ENCODE measurements around the gene UBXN10.
"Not testable (repeated sequence)": the region's sequence is repeated elsewhere in the genome, so short reads cannot be mapped to it uniquely, and the experiment has no call there.

Gene UBXN10

GRCh38 chr1:20219053-20219452 is 33.2 kb downstream of the UBXN10 start:
- not testable (repeated sequence) for H3K9me3 ChIP-seq (ENCODE audit: control insufficient read depth, insufficient read depth, low read length); H3K4me1 ChIP-seq (ENCODE audit: insufficient read depth, low read length); H3K36me3 ChIP-seq (ENCODE audit: insufficient read depth, low read length); H3K9ac ChIP-seq (ENCODE audit: low read depth, low read length)

GRCh38 chr1:20220036-20220435 is 34.1 kb downstream of the UBXN10 start:
- H3K9me3 ChIP-seq (ENCODE audit: control insufficient read depth, insufficient read depth, low read length) = peaks cover 6% of the 10 kb centered on the region; the same call in 1 of the 2 replicates
- H3K9ac ChIP-seq (ENCODE audit: low read depth, low read length) = no peak overlapping the region
- peaks cover 6% of the 10 kb centered on the region; the same call in 1 of the 2 replicates for H3K4me1 ChIP-seq (ENCODE audit: insufficient read depth, low read length)
- H3K36me3 ChIP-seq (ENCODE audit: insufficient read depth, low read length) = no peaks in the 10 kb centered on the region

GRCh38 chr1:20223106-20223505 is 37.2 kb downstream of the UBXN10 start:
- H3K9ac ChIP-seq (ENCODE audit: low read depth, low read length) = no peak overlapping the region
- H3K4me1 ChIP-seq (ENCODE audit: insufficient read depth, low read length) = peaks cover 6% of the 10 kb centered on the region; the same call in 1 of the 2 replicates
- H3K9me3 ChIP-seq (ENCODE audit: control insufficient read depth, insufficient read depth, low read length) = no peaks in the 10 kb centered on the region
- no peaks in the 10 kb centered on the region for H3K36me3 ChIP-seq (ENCODE audit: insufficient read depth, low read length)

DNA sequence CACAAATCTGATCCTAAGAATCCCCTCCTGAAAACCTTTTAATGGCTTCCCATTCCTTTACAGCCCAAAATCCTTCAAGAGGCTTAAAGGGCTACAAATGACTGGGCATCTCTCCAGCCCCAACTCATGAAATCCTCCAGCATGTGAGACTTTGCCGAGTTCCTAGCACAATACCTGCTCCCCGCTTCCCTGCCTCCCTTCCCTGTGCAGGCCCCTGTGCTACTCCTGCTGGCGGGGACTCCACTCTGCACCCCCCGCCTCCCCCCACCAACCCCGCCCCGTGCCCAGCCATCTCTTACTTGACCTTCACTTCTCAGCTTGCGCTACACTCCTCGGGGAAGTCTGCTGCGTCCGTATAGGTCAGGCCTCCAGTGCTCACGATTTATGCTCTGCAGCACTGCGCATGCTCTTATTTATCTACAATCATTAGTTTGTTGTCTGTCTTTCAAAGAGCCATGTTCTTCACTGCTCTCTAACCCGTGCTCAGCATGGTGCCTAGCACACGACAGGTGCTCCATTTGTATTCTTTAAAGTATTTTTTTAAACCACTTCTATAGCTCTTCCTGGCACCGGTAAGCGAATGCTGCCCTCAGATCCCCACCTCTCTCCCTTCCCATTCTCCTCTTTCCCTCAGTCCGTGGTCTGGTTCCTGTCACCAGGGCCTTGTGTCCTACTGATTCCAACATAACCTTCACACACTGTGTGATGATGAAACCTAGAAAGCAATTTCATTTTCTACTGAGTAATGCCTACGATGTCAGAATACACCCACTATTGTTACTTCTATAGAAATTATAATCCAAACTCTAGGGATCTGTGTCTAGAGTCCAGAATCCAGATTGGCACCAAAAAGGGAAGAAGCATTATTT is 37.9 kb downstream of the UBXN10 start:
- Histone ChIP-seq H3K9ac (ENCODE audit: low read depth, low read length) (no peak overlapping the region), H3K4me1 (ENCODE audit: insufficient read depth, low read length) (peaks cover 6% of the 10 kb centered on the region; the same call in 1 of the 2 replicates), H3K9me3 (ENCODE audit: control insufficient read depth, insufficient read depth, low read length) (no peaks in the 10 kb centered on the region), H3K36me3 (ENCODE audit: insufficient read depth, low read length) (no peaks in the 10 kb centered on the region)

- Histone ChIP-seq H3K4me1 (ENCODE audit: insufficient read depth, low read length) (peaks cover 6% of the 10 kb centered on the region; the same call in 1 of the 2 replicates), H3K9me3 (ENCODE audit: control insufficient read depth, insufficient read depth, low read length) (no peaks in the 10 kb centered on the region), H3K36me3 (ENCODE audit: insufficient read depth, low read length) (no peaks in the 10 kb centered on the region), H3K9ac (ENCODE audit: low read depth, low read length) (no peak overlapping the region)
Measured at GRCh38 chr1:20224546-20224945, 38.6 kb downstream of the UBXN10 start.

GRCh38 chr1:20227704-20228103 is 41.8 kb downstream of the UBXN10 start:
- H3K9me3 ChIP-seq (ENCODE audit: control insufficient read depth, insufficient read depth, low read length) = no peaks in the 10 kb centered on the region
- no peaks in the 10 kb centered on the region for H3K36me3 ChIP-seq (ENCODE audit: insufficient read depth, low read length)
- peaks cover 6% of the 10 kb centered on the region; the same call in 1 of the 2 replicates for H3K4me1 ChIP-seq (ENCODE audit: insufficient read depth, low read length)
- H3K9ac ChIP-seq (ENCODE audit: low read depth, low read length) = no peak overlapping the region

GRCh38 chr1:20228314-20228825 is 42.5 kb downstream of the UBXN10 start:
- H3K4me1 ChIP-seq (ENCODE audit: insufficient read depth, low read length) = peaks cover 4% of the 10 kb centered on the region; the same call in 1 of the 2 replicates
- no peak overlapping the region for H3K9ac ChIP-seq (ENCODE audit: low read depth, low read length)
- H3K9me3 ChIP-seq (ENCODE audit: control insufficient read depth, insufficient read depth, low read length) = no peaks in the 10 kb centered on the region
- no peaks in the 10 kb centered on the region for H3K36me3 ChIP-seq (ENCODE audit: insufficient read depth, low read length)

- Histone ChIP-seq H3K9ac (ENCODE audit: low read depth, low read length) (no peak overlapping the region), H3K36me3 (ENCODE audit: insufficient read depth, low read length) (no peaks in the 10 kb centered on the region), H3K4me1 (ENCODE audit: insufficient read depth, low read length) (no peaks in the 10 kb centered on the region), H3K9me3 (ENCODE audit: control insufficient read depth, insufficient read depth, low read length) (no peaks in the 10 kb centered on the region)
Measured at GRCh38 chr1:20229171-20229570, 43.3 kb downstream of the UBXN10 start.

DNA sequence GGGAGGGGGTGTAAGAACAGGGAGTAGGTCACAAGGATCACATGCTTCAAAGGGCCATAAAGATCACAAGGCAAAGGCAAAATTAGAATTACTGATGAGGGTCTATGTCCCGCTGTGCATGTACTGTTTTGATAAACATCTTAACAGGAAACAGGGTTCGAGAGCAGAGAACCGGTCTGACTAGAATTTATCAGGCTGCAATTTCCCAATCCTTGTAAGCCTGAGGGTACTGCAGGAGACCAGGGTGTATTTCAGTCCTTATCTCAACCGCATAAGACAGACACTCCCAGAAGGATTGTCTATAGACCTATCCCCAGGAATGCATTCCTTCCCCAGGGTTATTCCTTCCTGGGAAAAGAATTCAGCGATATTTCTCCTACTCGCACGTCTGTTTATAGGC is 46.7 kb downstream of the UBXN10 start:
- not testable (repeated sequence) for H3K9ac ChIP-seq (ENCODE audit: low read depth, low read length); H3K9me3 ChIP-seq (ENCODE audit: control insufficient read depth, insufficient read depth, low read length); H3K4me1 ChIP-seq (ENCODE audit: insufficient read depth, low read length); H3K36me3 ChIP-seq (ENCODE audit: insufficient read depth, low read length)

- H3K36me3 ChIP-seq (ENCODE audit: insufficient read depth, low read length) = no peaks in the 10 kb centered on the region
Measured at GRCh38 chr1:20233394-20233793, 47.5 kb downstream of the UBXN10 start.

GRCh38 chr1:20233866-20234265 is 48.0 kb downstream of the UBXN10 start:
- no peaks in the 10 kb centered on the region for H3K36me3 ChIP-seq (ENCODE audit: insufficient read depth, low read length)

More at GRCh38 chr1:20233394-20233793, 47.5 kb downstream of the UBXN10 start:
- no peaks in the 10 kb centered on the region for H3K9me3 ChIP-seq (ENCODE audit: control insufficient read depth, insufficient read depth, low read length)
- H3K4me1 ChIP-seq (ENCODE audit: insufficient read depth, low read length) = no peaks in the 10 kb centered on the region
- H3K9ac ChIP-seq (ENCODE audit: low read depth, low read length) = no peak overlapping the region

DNA sequence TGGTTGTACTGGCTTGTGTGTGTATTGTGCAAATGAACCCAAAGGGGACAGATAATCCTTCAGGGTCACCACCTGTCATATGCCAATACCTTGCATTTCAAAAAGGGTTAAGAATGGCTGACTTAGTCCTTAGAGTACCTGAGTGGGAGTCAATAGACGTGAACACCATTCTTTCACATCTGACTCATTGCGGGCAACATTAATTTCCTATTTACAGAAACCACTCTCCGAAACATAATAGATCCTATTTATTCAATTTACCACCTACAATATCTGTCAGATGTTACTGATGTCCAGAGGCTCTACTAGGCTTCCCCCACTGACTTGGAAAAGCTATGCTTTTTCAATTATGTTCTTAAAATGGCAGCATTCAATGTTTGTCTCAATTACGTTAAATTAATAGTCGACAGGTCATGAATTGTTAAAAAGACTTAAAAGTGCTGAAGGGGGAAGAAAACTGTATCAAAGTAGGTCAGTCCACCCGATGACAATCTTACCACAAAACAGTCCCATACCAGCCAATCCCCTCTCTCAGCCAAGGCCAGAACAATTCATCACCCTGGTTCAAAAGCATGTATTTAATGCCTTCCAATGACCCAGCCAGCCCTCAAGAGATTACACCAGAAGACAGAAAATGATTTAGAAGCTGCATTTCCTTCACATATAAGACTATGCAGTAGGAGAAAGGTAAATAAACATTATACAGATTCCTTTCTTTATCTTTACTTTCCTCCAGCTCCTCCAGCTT is 49.1 kb downstream of the UBXN10 start:
- no peak overlapping the region for H3K9ac ChIP-seq (ENCODE audit: low read depth, low read length)
- H3K9me3 ChIP-seq (ENCODE audit: control insufficient read depth, insufficient read depth, low read length) = no peaks in the 10 kb centered on the region
- H3K36me3 ChIP-seq (ENCODE audit: insufficient read depth, low read length) = no peaks in the 10 kb centered on the region
- H3K4me1 ChIP-seq (ENCODE audit: insufficient read depth, low read length) = no peaks in the 10 kb centered on the region

More at GRCh38 chr1:20233866-20234265, 48.0 kb downstream of the UBXN10 start:
- H3K9ac ChIP-seq (ENCODE audit: low read depth, low read length) = no peak overlapping the region
- no peaks in the 10 kb centered on the region for H3K9me3 ChIP-seq (ENCODE audit: control insufficient read depth, insufficient read depth, low read length)
- H3K4me1 ChIP-seq (ENCODE audit: insufficient read depth, low read length) = no peaks in the 10 kb centered on the region

DNA sequence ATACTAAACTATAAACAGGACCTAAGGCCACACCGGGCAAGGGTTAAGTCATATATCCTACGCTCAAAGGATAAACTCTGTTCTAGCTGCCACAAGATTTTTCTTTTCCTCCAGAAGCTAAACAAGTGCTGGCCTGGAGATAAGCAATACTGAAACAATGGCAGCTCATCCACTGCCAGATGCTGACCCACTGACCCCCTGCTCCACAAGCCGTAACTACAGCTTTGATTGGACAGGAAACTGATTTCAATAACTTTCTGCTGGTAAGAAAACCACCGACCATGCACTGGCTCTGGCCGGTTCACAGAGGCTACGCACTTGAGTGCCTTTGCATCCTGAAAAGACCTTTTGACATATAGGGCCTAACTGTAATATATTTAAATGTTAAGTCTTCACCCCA is 51.8 kb downstream of the UBXN10 start:
- no peak overlapping the region for H3K9ac ChIP-seq (ENCODE audit: low read depth, low read length)
- no peaks in the 10 kb centered on the region for H3K36me3 ChIP-seq (ENCODE audit: insufficient read depth, low read length)
- no peaks in the 10 kb centered on the region for H3K9me3 ChIP-seq (ENCODE audit: control insufficient read depth, insufficient read depth, low read length)
- no peaks in the 10 kb centered on the region for H3K4me1 ChIP-seq (ENCODE audit: insufficient read depth, low read length)

DNA sequence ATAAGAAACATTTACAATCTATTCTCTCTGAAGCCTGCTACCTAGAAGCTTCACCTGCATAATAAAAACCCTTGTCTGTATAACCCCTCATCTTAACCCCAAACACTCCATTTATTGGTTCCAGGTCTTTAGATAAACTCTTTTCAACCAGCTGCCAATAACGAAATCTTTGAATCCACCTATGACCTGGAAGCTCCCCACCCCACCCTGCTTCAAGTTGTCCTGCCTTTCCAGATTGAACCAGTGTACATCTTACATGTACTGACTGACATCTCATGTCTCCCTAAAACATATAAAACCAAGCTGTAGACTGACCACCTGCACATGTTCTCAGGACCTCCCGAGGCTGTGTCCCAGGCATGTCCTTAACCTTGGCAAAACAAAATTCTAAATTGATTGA is 54.1 kb downstream of the UBXN10 start:
- Histone ChIP-seq H3K36me3 (ENCODE audit: insufficient read depth, low read length) (no peaks in the 10 kb centered on the region), H3K9ac (ENCODE audit: low read depth, low read length) (no peak overlapping the region), H3K9me3 (ENCODE audit: control insufficient read depth, insufficient read depth, low read length) (no peaks in the 10 kb centered on the region), H3K4me1 (ENCODE audit: insufficient read depth, low read length) (no peaks in the 10 kb centered on the region)

Data from ES-I3 (cell line).